ENCODE measurements around the gene TCEAL4. TPM values are rescaled to one million over a fixed set of nuclear protein-coding genes. Genes with fewer than 3 reads are reported as not detected.

The TCEAL4 gene
- polyA plus RNA-seq, 2 of the 4 experiments (the other 2 are of a cell fraction) = 57.2 to 195 TPM

DNA sequence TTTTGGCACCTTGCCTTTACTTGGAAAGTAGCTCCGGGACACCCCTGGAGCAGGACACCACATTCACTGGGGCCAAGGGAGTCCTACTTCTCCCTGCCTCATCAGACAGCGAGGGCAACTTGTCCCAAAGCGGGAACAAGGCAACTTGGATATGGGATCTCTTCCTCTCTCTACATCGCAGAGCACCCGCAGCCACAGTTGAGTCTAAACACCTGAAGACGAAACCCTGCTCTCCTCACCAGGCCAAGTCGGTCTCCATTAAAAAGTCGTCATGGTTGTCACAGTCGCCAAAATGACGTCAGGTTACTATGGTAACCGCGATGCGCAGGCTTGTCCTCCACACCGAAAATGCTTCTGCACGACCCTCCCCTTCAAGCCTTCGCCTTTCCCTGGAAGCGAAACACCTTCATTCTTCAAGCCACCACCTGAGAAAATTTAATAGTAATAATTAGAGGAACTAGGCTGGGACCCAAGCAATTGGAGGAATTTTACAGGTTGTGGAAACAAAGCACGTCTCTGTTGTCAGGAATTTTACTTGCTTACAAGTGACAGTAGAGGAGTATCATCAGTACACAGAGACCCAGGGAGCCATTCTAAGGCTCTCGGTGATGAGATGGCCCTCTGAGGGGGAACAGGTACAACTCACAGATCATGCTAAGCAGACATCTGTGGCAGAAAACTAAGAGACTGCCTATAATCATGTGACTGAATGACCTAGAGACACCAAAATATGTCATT lies 30.5 kb upstream of the TCEAL4 start:
- Histone ChIP-seq H3K9me3 (no peaks in the 10 kb centered on the region), H3K27ac (no peak overlapping the region), H3K4me3 (no peak overlapping the region), H3K4me1 (peaks cover 15% of the 10 kb centered on the region; the same call in 2 of the 3 replicates), H3K4me2 (no peak overlapping the region)
- POLR2A ChIA-PET = no interaction called here
- CTCF ChIA-PET = no interaction called here
- no peak for TF ChIP-seq ZNF302 (CRISPR knock-in tag; IDR thresholded peaks at IDR 0.05)
- no peak for TF ChIP-seq EP300 (IDR thresholded peaks at IDR 0.05)
- TF ChIP-seq RCOR1 (IDR thresholded peaks at IDR 0.05; ENCODE audit: low read depth, low read length) = no peak
- TF ChIP-seq SREBF2 (IDR thresholded peaks at IDR 0.05) = no peak
- no peak for TF ChIP-seq KDM5A (IDR thresholded peaks at IDR 0.05)
- no peak for TF ChIP-seq HDAC2 (IDR thresholded peaks at IDR 0.05)
- TF ChIP-seq MAZ (IDR thresholded peaks at IDR 0.05; ENCODE audit: borderline replicate concordance, low read depth, low read length) = no peak
- FAIRE-seq = no peak
- no peak for DNase-seq (ENCODE audit: low read depth in 1 of 2, low spot score in 1 of 2)
- 73% methylated on average over 19 of the region's 19 CpGs for WGBS (ENCODE audit: missing lambda C conversion rate)
- ATAC-seq = no peak

DNA sequence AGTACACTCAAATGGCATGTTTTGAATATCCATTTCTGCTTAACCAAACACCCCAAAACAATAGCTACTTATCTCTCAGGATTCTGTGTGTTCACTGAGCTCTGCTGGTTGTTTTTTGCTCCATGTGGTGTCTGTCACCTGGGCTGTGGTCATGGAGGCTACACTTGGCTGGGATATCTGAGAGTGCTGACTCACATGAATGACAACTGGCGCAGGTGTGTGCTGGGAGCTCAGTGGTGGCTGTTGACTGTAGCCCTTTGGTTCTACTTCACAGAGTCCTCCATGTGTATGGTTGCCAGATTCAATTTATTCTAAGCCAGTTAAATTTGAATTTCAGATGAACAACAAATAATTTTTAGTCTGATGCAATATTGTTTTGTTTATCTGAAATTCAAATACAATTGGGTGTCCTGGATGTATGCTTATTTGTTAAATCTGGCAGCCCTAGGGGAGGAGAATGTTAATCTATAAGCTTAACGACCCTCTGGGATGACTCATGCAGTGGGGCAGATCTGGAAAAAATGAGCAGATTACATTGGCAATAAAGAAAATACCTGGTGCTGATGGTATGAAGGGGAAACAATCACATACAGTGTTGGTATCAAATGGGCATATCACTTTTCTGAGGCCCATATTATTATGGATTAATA lies 28.2 kb upstream of the TCEAL4 start:
- ATAC-seq = no peak

DNA sequence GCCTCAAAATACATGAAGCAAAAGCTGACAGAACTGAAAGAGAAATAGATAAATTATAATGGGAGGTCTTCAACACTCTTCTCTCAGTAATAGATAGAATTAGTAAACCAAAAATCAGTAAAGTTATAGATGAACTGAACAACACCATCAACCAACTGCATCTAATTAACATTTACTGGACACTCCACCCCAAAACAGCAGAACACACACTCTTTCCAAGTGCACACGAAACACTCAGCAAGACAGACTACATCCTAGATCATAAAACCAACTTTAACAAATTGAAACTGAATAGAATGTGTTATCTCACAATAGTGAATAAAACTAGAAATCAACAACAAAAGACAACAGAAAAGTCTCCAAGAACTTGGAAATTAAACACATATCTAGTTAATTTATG lies 25.1 kb upstream of the TCEAL4 start:
- Histone ChIP-seq H3K27ac (no peak overlapping the region), H3K4me2 (no peak overlapping the region), H3K9me3 (no peaks in the 10 kb centered on the region), H3K4me1 (no peaks in the 10 kb centered on the region), H3K4me3 (no peak overlapping the region)
- 30% methylated on average over 1 of the region's 1 CpG for WGBS (ENCODE audit: missing lambda C conversion rate)
- peak; percentile 85 for FAIRE-seq
- TF ChIP-seq BHLHE40 (IDR thresholded peaks at IDR 0.05; ENCODE audit: low read depth, low read length) (no peak), POLR2A (IDR thresholded peaks at IDR 0.05; ENCODE audit: low read length) (no peak)
- no peak for DNase-seq (ENCODE audit: low read depth in 1 of 2, low spot score in 1 of 2)
- ChIA-PET POLR2A (no interaction called here), CTCF (interaction anchor here (1.0 kb wide), 1 partner anchor 69 kb away, joined by 3 read pairs; no protein-coding TSS in a partner anchor)
- ATAC-seq = no peak

More for the DNA sequence above, 28.2 kb upstream of the TCEAL4 start:
- DNase-seq (ENCODE audit: low read depth in 1 of 2, low spot score in 1 of 2) (no peak), FAIRE-seq (peak; percentile 77)
- 38% methylated on average over 2 of the region's 2 CpGs for WGBS (ENCODE audit: missing lambda C conversion rate)
- POLR2A ChIA-PET = no interaction called here
- Histone ChIP-seq H3K4me3 (no peak overlapping the region), H3K9me3 (no peaks in the 10 kb centered on the region), H3K27ac (no peak overlapping the region), H3K4me1 (peaks cover 8% of the 10 kb centered on the region; the same call in 2 of the 3 replicates), H3K4me2 (no peak overlapping the region)
- TF ChIP-seq CBX2 (IDR thresholded peaks at IDR 0.05; ENCODE audit: borderline replicate concordance, low read depth) = no peak
- no peak for TF ChIP-seq FOSB (CRISPR knock-in tag; IDR thresholded peaks at IDR 0.05)
- no peak for TF ChIP-seq CBX8 (IDR thresholded peaks at IDR 0.05)
- no peak for TF ChIP-seq HOXB5 (CRISPR knock-in tag; IDR thresholded peaks at IDR 0.05)
- no peak for TF ChIP-seq NPAS2 (CRISPR knock-in tag; IDR thresholded peaks at IDR 0.05; ENCODE audit: borderline replicate concordance)
- no peak for TF ChIP-seq POLR2AphosphoS2 (conservative IDR thresholded peaks at IDR 0.05; ENCODE audit: low read length)
- TF ChIP-seq, protein P1, sequence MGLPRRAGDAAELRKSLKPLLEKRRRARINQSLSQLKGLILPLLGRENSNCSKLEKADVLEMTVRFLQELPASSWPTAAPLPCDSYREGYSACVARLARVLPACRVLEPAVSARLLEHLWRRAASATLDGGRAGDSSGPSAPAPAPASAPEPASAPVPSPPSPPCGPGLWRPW (IDR thresholded peaks at IDR 0.05) = no peak
- TF ChIP-seq RNF2 (IDR thresholded peaks at IDR 0.05; ENCODE audit: borderline replicate concordance, low read depth) = no peak
- TF ChIP-seq, protein P2, sequence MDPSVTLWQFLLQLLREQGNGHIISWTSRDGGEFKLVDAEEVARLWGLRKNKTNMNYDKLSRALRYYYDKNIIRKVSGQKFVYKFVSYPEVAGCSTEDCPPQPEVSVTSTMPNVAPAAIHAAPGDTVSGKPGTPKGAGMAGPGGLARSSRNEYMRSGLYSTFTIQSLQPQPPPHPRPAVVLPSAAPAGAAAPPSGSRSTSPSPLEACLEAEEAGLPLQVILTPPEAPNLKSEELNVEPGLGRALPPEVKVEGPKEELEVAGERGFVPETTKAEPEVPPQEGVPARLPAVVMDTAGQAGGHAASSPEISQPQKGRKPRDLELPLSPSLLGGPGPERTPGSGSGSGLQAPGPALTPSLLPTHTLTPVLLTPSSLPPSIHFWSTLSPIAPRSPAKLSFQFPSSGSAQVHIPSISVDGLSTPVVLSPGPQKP (IDR thresholded peaks at IDR 0.05; ENCODE audit: low read depth, low read length) = no peak
- TF ChIP-seq CHD4 (IDR thresholded peaks at IDR 0.05; ENCODE audit: borderline replicate concordance) = no peak
- TF ChIP-seq FOXS1 (CRISPR knock-in tag; IDR thresholded peaks at IDR 0.05) = no peak
- no peak for TF ChIP-seq CHD2 (IDR thresholded peaks at IDR 0.05; ENCODE audit: low read length, partially characterized antibody)
- TF ChIP-seq MYC (IDR thresholded peaks at IDR 0.05; ENCODE audit: borderline replicate concordance, low read length) = no peak
- no peak for TF ChIP-seq TFCP2L1 (CRISPR knock-in tag; IDR thresholded peaks at IDR 0.05)
- CTCF ChIA-PET = interaction anchor here (1.7 kb wide), 1 partner anchor 24 kb away, joined by 5 read pairs; no protein-coding TSS in a partner anchor
